HG03196 (cell line): ENCODE data around the gene TECPR1.
A peak's percentile ranks its signal among the peaks of the same experiment; 100 is the strongest.

Experiments
- ATAC-seq: cut with Tn5 transposase; IDR thresholded peaks from one replicate; pipeline ENCODE4 v1.9.1; 2021; ENCODE audit not compliant: unreplicated experiment

TECPR1 gene

GRCh38 chr7:98283887-98284222 lies 31.8 kb upstream of the TECPR1 start:
- no peak for ATAC-seq

- ATAC-seq: no peak
These were observed 31.3 kb upstream of the TECPR1 start for GRCh38 chr7:98283127-98283886.

GRCh38 chr7:98282703-98283102 lies 30.7 kb upstream of the TECPR1 start:
- no peak for ATAC-seq

- peak; percentile 16 for ATAC-seq
These were observed 29.9 kb upstream of the TECPR1 start for GRCh38 chr7:98281757-98282606.

GRCh38 chr7:98280791-98281756 lies 29.0 kb upstream of the TECPR1 start, which contains the start of gene BRI3:
BRI3 (plus strand) TSS chr7:98281686; CDS start chr7:98281796, 110 bp downstream.
- ATAC-seq: peak; percentile 70

- no peak for ATAC-seq
These were observed 28.3 kb upstream of the TECPR1 start for GRCh38 chr7:98280296-98280695.

GRCh38 chr7:98278936-98279335 lies 26.9 kb upstream of the TECPR1 start:
- no peak for ATAC-seq

GRCh38 chr7:98278408-98278807 lies 26.4 kb upstream of the TECPR1 start:
- ATAC-seq: no peak

- no peak for ATAC-seq
These were observed 24.3 kb upstream of the TECPR1 start for GRCh38 chr7:98276241-98276761.

- no peak for ATAC-seq
These were observed 15.3 kb upstream of the TECPR1 start for GRCh38 chr7:98267303-98267702.

GRCh38 chr7:98266840-98267239 lies 14.8 kb upstream of the TECPR1 start:
- ATAC-seq: no peak

GRCh38 chr7:98265841-98266271 lies 13.8 kb upstream of the TECPR1 start:
- no peak for ATAC-seq

GRCh38 chr7:98257701-98258100 lies 5.7 kb upstream of the TECPR1 start:
- no peak for ATAC-seq

- ATAC-seq: no peak
These were observed 4.4 kb upstream of the TECPR1 start for GRCh38 chr7:98256431-98256830.

GRCh38 chr7:98254951-98255610 lies 3.0 kb upstream of the TECPR1 start:
- ATAC-seq: no peak

GRCh38 chr7:98254516-98254915 lies 2.5 kb upstream of the TECPR1 start:
- no peak for ATAC-seq

- no peak for ATAC-seq
These were observed 508 bp upstream of the TECPR1 start for GRCh38 chr7:98252425-98253054.

- ATAC-seq: peak; percentile 28
These were observed 816 bp downstream of the TECPR1 start for GRCh38 chr7:98251231-98251600.

- no peak for ATAC-seq
These were observed 1.2 kb downstream of the TECPR1 start for GRCh38 chr7:98250789-98251188.

- ATAC-seq: no peak
These were observed 2.9 kb downstream of the TECPR1 start for GRCh38 chr7:98249106-98249505.
